ENCODE results near the gene SEMA4D. TPM values are rescaled to one million over a fixed set of nuclear protein-coding genes. Genes with fewer than 3 reads are reported as not detected.

SEMA4D gene
- total and polyA plus RNA-seq, 2 experiments from 2014 or later = 9.4 to 10.4 TPM

- 90% methylated on average over 10 of the region's 10 CpGs for WGBS (ENCODE audit: low lambda C conversion rate, missing lambda C conversion rate)
- DNase-seq (ENCODE audit: low spot score) = no peak
- Histone ChIP-seq H3K27me3 (no peaks in the 10 kb centered on the region), H3K4me2 (no peak overlapping the region), H3K9me2 (replicated peaks; ENCODE audit: insufficient read depth) (no peaks in the 10 kb centered on the region), H3K79me2 (peaks cover 5% of the 10 kb centered on the region), H4K20me1 (ENCODE audit: insufficient read depth, poor library complexity, severe bottlenecking) (no peaks in the 10 kb centered on the region), H3K4me3 (no peak overlapping the region), H3K4me1 (ENCODE audit: insufficient read depth) (no peaks in the 10 kb centered on the region), H3K27ac (no peak overlapping the region), H3K9me3 (ENCODE audit: low read depth) (no peaks in the 10 kb centered on the region), H3K36me3 (replicated peaks; ENCODE audit: insufficient read depth, low read depth) (no peaks in the 10 kb centered on the region), H2AFZ (no peak overlapping the region)
- TF ChIP-seq EZH2phosphoT487 (IDR thresholded peaks at IDR 0.05; ENCODE audit: low read depth, severe bottlenecking, unreplicated experiment) (no peak), EZH2 (IDR thresholded peaks at IDR 0.05; ENCODE audit: borderline replicate concordance) (no peak), CTCF (IDR thresholded peaks at IDR 0.05; ENCODE audit: poor library complexity) (no peak)
These were observed 37.4 kb downstream of the SEMA4D start for GRCh38 chr9:89460551-89460950.

GRCh38 chr9:89458768-89459496 is 39.0 kb downstream of the SEMA4D start:
- Histone ChIP-seq H3K9me2 (replicated peaks; ENCODE audit: insufficient read depth) (no peaks in the 10 kb centered on the region), H3K4me2 (no peak overlapping the region), H3K9me3 (ENCODE audit: low read depth) (no peaks in the 10 kb centered on the region), H3K79me2 (no peaks in the 10 kb centered on the region), H3K27ac (no peak overlapping the region), H3K4me3 (no peak overlapping the region), H2AFZ (no peak overlapping the region), H3K36me3 (replicated peaks; ENCODE audit: insufficient read depth, low read depth) (no peaks in the 10 kb centered on the region), H4K20me1 (ENCODE audit: insufficient read depth, poor library complexity, severe bottlenecking) (no peaks in the 10 kb centered on the region), H3K4me1 (ENCODE audit: insufficient read depth) (no peaks in the 10 kb centered on the region), H3K27me3 (no peaks in the 10 kb centered on the region)
- TF ChIP-seq EZH2 (IDR thresholded peaks at IDR 0.05; ENCODE audit: borderline replicate concordance) = no peak
- no peak for TF ChIP-seq CTCF (IDR thresholded peaks at IDR 0.05; ENCODE audit: poor library complexity)
- TF ChIP-seq EZH2phosphoT487 (IDR thresholded peaks at IDR 0.05; ENCODE audit: low read depth, severe bottlenecking, unreplicated experiment) = no peak
- no peak for DNase-seq (ENCODE audit: low spot score)
- 88% methylated on average over 8 of the region's 8 CpGs for WGBS (ENCODE audit: low lambda C conversion rate, missing lambda C conversion rate)

- Histone ChIP-seq H3K9me2 (replicated peaks; ENCODE audit: insufficient read depth) (no peaks in the 10 kb centered on the region), H3K4me2 (no peak overlapping the region), H3K27ac (no peak overlapping the region), H3K4me3 (no peak overlapping the region), H2AFZ (no peak overlapping the region), H3K79me2 (no peaks in the 10 kb centered on the region), H3K27me3 (no peaks in the 10 kb centered on the region), H3K4me1 (ENCODE audit: insufficient read depth) (no peaks in the 10 kb centered on the region), H3K36me3 (replicated peaks; ENCODE audit: insufficient read depth, low read depth) (no peaks in the 10 kb centered on the region), H4K20me1 (ENCODE audit: insufficient read depth, poor library complexity, severe bottlenecking) (no peaks in the 10 kb centered on the region), H3K9me3 (ENCODE audit: low read depth) (no peaks in the 10 kb centered on the region)
- DNase-seq (ENCODE audit: low spot score) = no peak
- WGBS (ENCODE audit: low lambda C conversion rate, missing lambda C conversion rate) = 89% methylated on average over 9 of the region's 9 CpGs
- no peak for TF ChIP-seq CTCF (IDR thresholded peaks at IDR 0.05; ENCODE audit: poor library complexity)
- no peak for TF ChIP-seq EZH2 (IDR thresholded peaks at IDR 0.05; ENCODE audit: borderline replicate concordance)
These were observed 40.5 kb downstream of the SEMA4D start for GRCh38 chr9:89457376-89457855.
